GM12892 (cell line): ENCODE data around the gene MRPL40.

Experiments
- POLR2A ChIP-seq: IDR thresholded peaks from 2 replicates; pipeline ENCODE4 v1.6.1; 2011; ENCODE audit warnings: low read depth, low read length, control low read depth
- POLR2AphosphoS5 ChIP-seq: IDR thresholded peaks from 2 replicates; pipeline ENCODE4 v1.6.1; 2011; ENCODE audit warnings: low read depth, low read length, control low read depth
- TAF1 ChIP-seq: IDR thresholded peaks from 2 replicates; pipeline ENCODE4 v1.6.1; 2011; ENCODE audit warnings: low read depth, mild to moderate bottlenecking, control low read depth, low read length, borderline replicate concordance

DNA sequence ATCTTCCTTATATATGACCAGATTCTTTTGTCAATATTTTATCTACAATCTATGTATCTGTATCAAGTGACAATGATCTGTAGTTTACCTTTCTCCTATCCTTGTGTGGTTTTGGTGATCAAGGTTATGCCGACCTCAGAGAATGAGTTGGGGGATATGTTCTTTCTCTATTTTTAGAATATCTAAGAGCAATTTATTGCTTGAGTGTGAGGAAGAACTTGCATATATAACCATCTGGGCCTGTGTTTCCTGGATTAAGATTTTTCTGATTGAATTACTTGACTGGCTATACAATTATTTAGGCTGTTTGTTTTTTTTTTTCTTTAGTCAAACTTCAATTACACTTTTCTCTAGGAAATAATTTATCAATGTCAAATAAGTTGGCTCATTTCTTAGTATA, 29.2 kb downstream of the MRPL40 start:
- no peak for TF ChIP-seq POLR2A
- no peak for TF ChIP-seq TAF1
- TF ChIP-seq POLR2AphosphoS5: no peak
